Measurements from ENCODE around the gene HPSE. TPM values are rescaled to one million over a fixed set of nuclear protein-coding genes. Genes with fewer than 3 reads are reported as not detected.

Gene HPSE
- total and polyA plus RNA-seq, 2 of the 8 experiments (the other 6 are each of a cell fraction or from before 2014, with no cell fraction given) = 1.5 to 5.0 TPM

- ChIA-PET POLR2A (ENCODE audit: partially characterized antibody) (interaction anchor here (1.1 to 2.0 kb wide), 3 partner anchors 10 to 141 kb away, joined by 3 to 8 read pairs (median 6); no protein-coding TSS in a partner anchor), CTCF (ENCODE audit: partially characterized antibody) (interaction anchor here (0.7 to 4.0 kb wide), 26 partner anchors 9 to 587 kb away, joined by 3 to 37 read pairs (median 5); no protein-coding TSS in a partner anchor)
- no peak overlapping the region for H2BK15ac ChIP-seq (ENCODE audit: low read length)
- no peaks in the 10 kb centered on the region for H3K23me2 ChIP-seq (ENCODE audit: low read depth, low read length)
- DNase-seq (ENCODE audit: low read depth in 1 of 2, low spot score in 2 of 2) (no peak), FAIRE-seq (no peak)
- 84% methylated on average over 7 of the region's 7 CpGs; no CpG with 5 or more reads in 1 of the 2 experiments for WGBS, 2 experiments (ENCODE audit: extremely low coverage in 1 of 2, insufficient coverage in 1 of 2, insufficient read length in 1 of 2, insufficient replicate concordance in 2 of 2, low coverage in 1 of 2, low lambda C conversion rate in 2 of 2, missing lambda C conversion rate in 1 of 2)
- no peak overlapping the region for H3K14ac ChIP-seq (ENCODE audit: insufficient read length)
- H2AK5ac ChIP-seq (ENCODE audit: low read depth, low read length) = no peak overlapping the region
- no peak overlapping the region for H3K9ac ChIP-seq (replicated peaks in 1 of 4; ENCODE audit: extremely low read depth in 1 of 4, low read depth in 3 of 4, low read length in 3 of 4)
- H3K56ac ChIP-seq (replicated peaks; ENCODE audit: insufficient read length, low read depth, low read length) = no peak overlapping the region
- no peak overlapping the region for H2BK5ac ChIP-seq (ENCODE audit: low read depth, low read length)
- H2AFZ ChIP-seq (ENCODE audit: low read length) = no peak overlapping the region
- H3K27me3 ChIP-seq (replicated peaks in 1 of 4; ENCODE audit: control insufficient read depth in 3 of 4, extremely low read depth in 1 of 4, insufficient read depth in 3 of 4, low read length in 3 of 4) = no peaks in the 10 kb centered on the region
- H3K27ac ChIP-seq (ENCODE audit: low read depth, low read length) = no peak overlapping the region
- no peak overlapping the region for H3K4me2 ChIP-seq (ENCODE audit: insufficient read depth in 1 of 2, low read depth in 2 of 2, low read length in 2 of 2)
- no peak overlapping the region for H2BK20ac ChIP-seq (ENCODE audit: low read length)
- H3K79me1 ChIP-seq (ENCODE audit: low read depth, low read length) = no peaks in the 10 kb centered on the region
- no peak overlapping the region for H3K4ac ChIP-seq (replicated peaks; ENCODE audit: insufficient read length, low read depth, low read length)
- no peak overlapping the region for H4K5ac ChIP-seq (ENCODE audit: insufficient read length, low read depth, low read length)
- no peak overlapping the region for H2BK12ac ChIP-seq (ENCODE audit: low read depth, low read length)
- H3K18ac ChIP-seq (ENCODE audit: extremely low read depth, low read length) = no peak overlapping the region; the same call in 1 of the 2 replicates
- peaks cover 0 to 4% (median 2%) of the 10 kb centered on the region in 4 experiments; a peak in 3 of 7 replicates for H3K4me1 ChIP-seq (replicated peaks in 1 of 4; ENCODE audit: control insufficient read depth in 3 of 4, insufficient read depth in 4 of 4, low read length in 3 of 4)
- H3K9me3 ChIP-seq (ENCODE audit: insufficient read depth in 2 of 2, low read depth in 1 of 2, low read length in 1 of 2) = no peaks in the 10 kb centered on the region
- no peak overlapping the region for H4K8ac ChIP-seq (ENCODE audit: extremely low read depth, insufficient read depth, low read length)
- no peak for TF ChIP-seq SAP30 (IDR thresholded peaks at IDR 0.05; ENCODE audit: insufficient read depth, insufficient replicate concordance, low read length)
- TF ChIP-seq RAD21 (IDR thresholded peaks at IDR 0.05 in 1 of 2, conservative IDR thresholded peaks at IDR 0.05 in 1 of 2; ENCODE audit: low read depth in 2 of 2, low read length in 2 of 2) = no peak
- TF ChIP-seq POLR2AphosphoS5 (IDR thresholded peaks at IDR 0.05; ENCODE audit: low read depth, low read length) = no peak
- no peak for TF ChIP-seq KDM1A (IDR thresholded peaks at IDR 0.05; ENCODE audit: borderline replicate concordance, low read length)
- TF ChIP-seq CTBP2 (IDR thresholded peaks at IDR 0.05; ENCODE audit: borderline replicate concordance, insufficient read depth, insufficient read length, low read length) = no peak
- TF ChIP-seq, protein P1, sequence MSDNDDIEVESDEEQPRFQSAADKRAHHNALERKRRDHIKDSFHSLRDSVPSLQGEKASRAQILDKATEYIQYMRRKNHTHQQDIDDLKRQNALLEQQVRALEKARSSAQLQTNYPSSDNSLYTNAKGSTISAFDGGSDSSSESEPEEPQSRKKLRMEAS (IDR thresholded peaks at IDR 0.05) = no peak
- no peak for TF ChIP-seq YY1 (IDR thresholded peaks at IDR 0.05; ENCODE audit: low read depth, low read length)
- no peak for TF ChIP-seq BCL11A (IDR thresholded peaks at IDR 0.05; ENCODE audit: low read depth in 2 of 2, low read length in 2 of 2)
- no peak for TF ChIP-seq TBP (IDR thresholded peaks at IDR 0.05; ENCODE audit: low read depth, low read length)
- no peak for TF ChIP-seq CBX5 (IDR thresholded peaks at IDR 0.05; ENCODE audit: low read depth, low read length)
- no peak for TF ChIP-seq SRF (IDR thresholded peaks at IDR 0.05; ENCODE audit: low read depth, low read length)
- H3K36me3 ChIP-seq (ENCODE audit: control insufficient read depth in 2 of 4, insufficient read depth in 4 of 4, low read length in 3 of 4) = no peaks in the 10 kb centered on the region
- H4K20me1 ChIP-seq (replicated peaks in 1 of 2; ENCODE audit: control insufficient read depth in 1 of 2, insufficient read depth in 2 of 2, low read length in 2 of 2) = no peaks in the 10 kb centered on the region
- H3K79me2 ChIP-seq (ENCODE audit: control insufficient read depth in 1 of 2, insufficient read depth in 2 of 2, low read length in 2 of 2) = no peaks in the 10 kb centered on the region
- H3K23ac ChIP-seq (ENCODE audit: insufficient read length) = no peak overlapping the region
- H4K91ac ChIP-seq (replicated peaks; ENCODE audit: insufficient read length, low read length) = no peak overlapping the region
- H2BK120ac ChIP-seq (replicated peaks; ENCODE audit: low read depth, low read length) = no peak overlapping the region
- no peak overlapping the region for H3K4me3 ChIP-seq (ENCODE audit: extremely low read depth in 1 of 4, insufficient read depth in 2 of 4, low read depth in 3 of 4, low read length in 4 of 4)
These were observed 83.8 kb downstream of the HPSE start for GRCh38 chr4:83250687-83251446.
